Uterus (tissue), 2 donors: ENCODE measurements around the gene ONECUT3.

Source experiments
- POLR2A ChIP-seq, 2 donors: fragments of 450-650 bp; IDR thresholded peaks; one replicate each; pipeline ENCODE4 v1.6.1; 2016; ENCODE audit warnings: antibody characterized with exemption in 2 of 2, mild to moderate bottlenecking in 1 of 2, moderate library complexity in 1 of 2
- TF ChIP-seq, protein P1 (sequence below), 4 experiments: fragments of 200-600 bp in 2 of 4; fragments of 450-650 bp in 2 of 4; sonication (generic) in 2 of 4; IDR thresholded peaks; one replicate each; pipeline ENCODE4 v1.5.1; 2016 to 2019; ENCODE audit warnings: antibody characterized with exemption in 4 of 4, mild to moderate bottlenecking in 2 of 4, moderate library complexity in 1 of 4

DNA sequence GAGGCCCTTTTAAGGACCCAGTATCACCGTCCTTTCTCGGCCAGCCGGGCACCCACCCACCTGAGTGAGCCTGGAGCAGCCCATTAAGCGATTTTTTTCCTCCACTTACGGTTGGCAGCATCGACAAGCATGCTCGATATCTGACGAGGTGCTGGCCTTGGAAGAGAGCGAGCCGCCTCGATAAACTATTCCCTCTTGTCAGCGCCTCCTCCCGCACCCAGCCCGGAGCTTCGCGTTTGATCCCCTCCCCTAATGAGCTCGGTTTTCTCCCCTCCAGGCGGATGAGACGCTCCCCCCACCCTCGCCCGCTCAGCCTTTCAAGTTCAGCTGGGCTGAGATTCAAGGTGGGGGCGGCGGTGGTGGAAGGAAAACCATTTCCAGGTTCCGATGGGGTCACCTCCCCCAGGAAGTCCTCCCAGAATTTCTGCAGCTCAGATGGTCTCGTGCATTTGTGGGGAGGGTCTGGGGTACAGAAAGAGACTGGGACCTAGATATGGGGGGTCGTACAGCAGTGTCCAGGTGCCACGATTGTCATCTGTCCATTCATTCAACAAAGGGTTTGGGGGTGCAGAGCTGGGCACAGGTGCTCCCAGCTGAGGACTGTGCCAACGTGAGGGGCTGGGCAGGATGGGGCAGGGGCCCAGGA lies 18.9 kb upstream of the ONECUT3 start:
- no peak for TF ChIP-seq POLR2A (IDR thresholded peaks at IDR 0.05)
- TF ChIP-seq, protein P1, sequence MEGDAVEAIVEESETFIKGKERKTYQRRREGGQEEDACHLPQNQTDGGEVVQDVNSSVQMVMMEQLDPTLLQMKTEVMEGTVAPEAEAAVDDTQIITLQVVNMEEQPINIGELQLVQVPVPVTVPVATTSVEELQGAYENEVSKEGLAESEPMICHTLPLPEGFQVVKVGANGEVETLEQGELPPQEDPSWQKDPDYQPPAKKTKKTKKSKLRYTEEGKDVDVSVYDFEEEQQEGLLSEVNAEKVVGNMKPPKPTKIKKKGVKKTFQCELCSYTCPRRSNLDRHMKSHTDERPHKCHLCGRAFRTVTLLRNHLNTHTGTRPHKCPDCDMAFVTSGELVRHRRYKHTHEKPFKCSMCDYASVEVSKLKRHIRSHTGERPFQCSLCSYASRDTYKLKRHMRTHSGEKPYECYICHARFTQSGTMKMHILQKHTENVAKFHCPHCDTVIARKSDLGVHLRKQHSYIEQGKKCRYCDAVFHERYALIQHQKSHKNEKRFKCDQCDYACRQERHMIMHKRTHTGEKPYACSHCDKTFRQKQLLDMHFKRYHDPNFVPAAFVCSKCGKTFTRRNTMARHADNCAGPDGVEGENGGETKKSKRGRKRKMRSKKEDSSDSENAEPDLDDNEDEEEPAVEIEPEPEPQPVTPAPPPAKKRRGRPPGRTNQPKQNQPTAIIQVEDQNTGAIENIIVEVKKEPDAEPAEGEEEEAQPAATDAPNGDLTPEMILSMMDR (IDR thresholded peaks at IDR 0.05), result no peak
